Heart right ventricle (tissue), 16 donors: Measurements from ENCODE around the gene C1orf74. TPM values are rescaled to one million over a fixed set of nuclear protein-coding genes. Genes with fewer than 3 reads are reported as not detected.
A peak's percentile ranks its signal among the peaks of the same experiment; 100 is the strongest.

ENCODE experiments used
- ATAC-seq, 8 donors: fragments of 200-7000 bp; cut with Tn5 transposase; one replicate each; pipeline ENCODE4 v1.9.1; 2020; ENCODE audit warnings: mild to moderate bottlenecking in 8 of 8, moderate library complexity in 8 of 8, moderate number of reproducible peaks in 1 of 8
- DNase-seq, 2 donors: peaks; one replicate each; pipeline ENCODE4 v3.0.0-alpha.2; 2020
- H3K27ac ChIP-seq, 10 donors: fragments of 200-600 bp; sonication (generic) in 2 of 10; one replicate each; pipeline versions ENCODE4 v1.5.0 to v1.8.0; 2020 to 2022; ENCODE audit warnings: mild to moderate bottlenecking in 3 of 10
- H3K27me3 ChIP-seq, 7 donors: fragments of 200-600 bp; one replicate each; pipeline ENCODE4 v1.8.0; 2021 to 2022; ENCODE audit warnings: mild to moderate bottlenecking in 2 of 7
- H3K36me3 ChIP-seq, 9 donors: fragments of 200-600 bp; sonication (generic) in 1 of 9; one replicate each; pipeline versions ENCODE4 v1.5.0 to v1.8.0; 2020 to 2022; ENCODE audit warnings: mild to moderate bottlenecking in 2 of 9
- H3K4me1 ChIP-seq, 9 donors: fragments of 200-600 bp; sonication (generic) in 1 of 9; one replicate each; pipeline versions ENCODE4 v1.5.0 to v1.8.0; 2020 to 2022; ENCODE audit warnings: mild to moderate bottlenecking in 4 of 9
- H3K4me3 ChIP-seq, 10 donors: fragments of 200-600 bp; sonication (generic) in 2 of 10; one replicate each; pipeline versions ENCODE4 v1.5.0 to v1.8.0; 2020 to 2022; ENCODE audit warnings: mild to moderate bottlenecking in 7 of 10, moderate library complexity in 2 of 10
- H3K9me3 ChIP-seq, 11 donors: fragments of 200-600 bp in 10 of 11; sonication (generic) in 2 of 11; one replicate each; pipeline versions ENCODE4 v1.5.0 to v1.8.0; 2013 to 2022; ENCODE audit warnings: mild to moderate bottlenecking in 2 of 11, control low read depth in 1 of 11, moderate library complexity in 1 of 11
- CTCF ChIP-seq, 9 donors: fragments of 200-600 bp; sonication (generic) in 2 of 9; IDR thresholded peaks; one replicate each; pipeline versions ENCODE4 v1.5.0 to v1.8.0; 2021 to 2022; ENCODE audit warnings: antibody characterized with exemption in 9 of 9, mild to moderate bottlenecking in 5 of 9, moderate library complexity in 1 of 9
- WGBS, 2 donors: extraction: QIAGEN DNeasy Blood & Tissue Kit; methylation state at CpG; one replicate each; pipeline ENCODE4 v1.1.7; 2013; ENCODE audit warnings: inconsistent platforms in 1 of 2; 5-methylcytosine and 5-hydroxymethylcytosine counted together
- intact Hi-C, 10 donors: fragments of 100-400 bp; cut with DNase I; formaldehyde crosslinking; loops; one replicate each; pipeline versions ENCODE4 v1.11.1 to v1.14.2; 2022
- polyA plus RNA-seq, 2 donors: library from polyadenylated mRNA; stranded (reverse); fragments of 200-250 nt; gene quantifications; one replicate each; pipeline ENCODE4 v1.2.3, GENCODE V29; 2013
- total RNA-seq, 10 donors: library from RNA; stranded (reverse); fragmentation: NEBNext Ultra II Directional in 3 of 10; extraction: Animal tissue kit (Norgen Biotek cat#: 25700) in 3 of 10; gene quantifications; one replicate each; pipeline versions ENCODE4 v1.2.1 to v1.2.4, GENCODE V29; 2021 to 2023
- donor health status: Arrhythmogenic right ventricular cardiomyopathy.
- donor health status: ischemic (EF 13 %, LVEDD 7.1; RV severe dilation, severe dysfunction).
- donor health status: healthy with polysubstance abuse.
- donor health status: DM: no; HTN: yes; CAD: no.
- donor health status: DM: no; HTN: no; CAD: no.
- donor health status: ischemic (EF 25% LVEDD 6.9; RV normal size, moderate dysfunction).
- donor health status: ischemic (EF 25% LVEDD 5.7; RV mildly dilated, moderate dysfunction).
- donor health status: healthy.
- donor health status: DM: yes; HTN: yes; CAD: no.
- donor health status: Ischemic cardiomyopathy.
- donor health status: ischemic (EF 35%, LVEDD 5.7; RV mildly dilated, moderate dysfunction).
- donor health status: nonischemic (EF 11% LVEDD 7.7; RV severe dilation, severe dysfunction).
- donor health status: DM: yes; HTN: yes; CAD: no.
- donor health status: PGD.
- donor health status: ischemic (EF 29% LVEDD 5.4; RV normal size, mild dysfunction).
- donor health status: nonischemic (EF 23%, LVEDD 6.1; RV moderate dilation, normal function).

Gene C1orf74
- total and polyA plus RNA-seq, 12 donors, result 1.0 to 2.8 (median 1.8) TPM

GRCh38 chr1:209736490-209737117, 47.8 kb downstream of the C1orf74 start:
- Histone ChIP-seq H3K27me3 (no peaks in the 10 kb centered on the region), H3K36me3 (no peaks in the 10 kb centered on the region), H3K4me3 (no peak overlapping the region), H3K9me3 (no peaks in the 10 kb centered on the region), H3K27ac (no peak overlapping the region), H3K4me1 (peaks cover under 1 to 39% (median 24%) of the 10 kb centered on the region in 9 donors)
- no peak for TF ChIP-seq CTCF (IDR thresholded peaks at IDR 0.05)
- DNase-seq (no peak), ATAC-seq (no peak)
- intact Hi-C loops, result no loop called here
- WGBS, 2 donors, result 58 to 59% methylated on average over 3 of the region's 3 CpGs

GRCh38 chr1:209733409-209734192, 50.8 kb downstream of the C1orf74 start:
- Histone ChIP-seq H3K36me3 (no peaks in the 10 kb centered on the region), H3K4me3 (no peak overlapping the region), H3K9me3 (peaks cover 0 to 4% (median 0%) of the 10 kb centered on the region in 11 donors), H3K4me1 (peaks cover 0 to 37% (median 24%) of the 10 kb centered on the region in 9 donors), H3K27me3 (no peaks in the 10 kb centered on the region), H3K27ac (peak overlapping the region in 3 of 10 donors; percentile 10 to 37 (median 18))
- DNase-seq (no peak), ATAC-seq (peak in 4 of 8 donors; percentile 22 to 85 (median 48))
- WGBS, 2 donors, result 84 to 92% methylated on average over 3 of the region's 3 CpGs
- no peak for TF ChIP-seq CTCF (IDR thresholded peaks at IDR 0.05)
- intact Hi-C loops, result no loop called here

- peak in 3 of 8 donors; percentile 38 to 60 (median 49) for ATAC-seq
- 49 to 72% methylated on average over 1 of the region's 1 CpG for WGBS, 2 donors
- intact Hi-C loops, result no loop called here
Measured at GRCh38 chr1:209732725-209733124, 51.6 kb downstream of the C1orf74 start.

More at GRCh38 chr1:209732725-209733124, 51.6 kb downstream of the C1orf74 start:
- no peaks in the 10 kb centered on the region for H3K27me3 ChIP-seq
- no peak overlapping the region for H3K4me3 ChIP-seq
- peaks cover 0 to 4% (median 0%) of the 10 kb centered on the region in 11 donors for H3K9me3 ChIP-seq
- no peaks in the 10 kb centered on the region for H3K36me3 ChIP-seq
- peaks cover 2 to 46% (median 30%) of the 10 kb centered on the region in 9 donors for H3K4me1 ChIP-seq
- H3K27ac ChIP-seq, result peak overlapping the region in 3 of 10 donors; percentile 10 to 15 (median 15)
- no peak for DNase-seq
- TF ChIP-seq CTCF (IDR thresholded peaks at IDR 0.05), result no peak
